HG02759 (cell line): ENCODE measurements around the gene CADPS2.
"Not testable (repeated sequence)": the region's sequence is repeated elsewhere in the genome, so short reads cannot be mapped to it uniquely, and the experiment has no call there.

Source experiments
- ATAC-seq: cut with Tn5 transposase; IDR thresholded peaks from one replicate; pipeline ENCODE4 v1.9.1; 2021; ENCODE audit warnings: mild to moderate bottlenecking, moderate library complexity; ENCODE audit not compliant: unreplicated experiment

The CADPS2 gene

GRCh38 chr7:122302761-122303530 lies 583.3 kb downstream of the CADPS2 start:
- no peak for ATAC-seq

DNA sequence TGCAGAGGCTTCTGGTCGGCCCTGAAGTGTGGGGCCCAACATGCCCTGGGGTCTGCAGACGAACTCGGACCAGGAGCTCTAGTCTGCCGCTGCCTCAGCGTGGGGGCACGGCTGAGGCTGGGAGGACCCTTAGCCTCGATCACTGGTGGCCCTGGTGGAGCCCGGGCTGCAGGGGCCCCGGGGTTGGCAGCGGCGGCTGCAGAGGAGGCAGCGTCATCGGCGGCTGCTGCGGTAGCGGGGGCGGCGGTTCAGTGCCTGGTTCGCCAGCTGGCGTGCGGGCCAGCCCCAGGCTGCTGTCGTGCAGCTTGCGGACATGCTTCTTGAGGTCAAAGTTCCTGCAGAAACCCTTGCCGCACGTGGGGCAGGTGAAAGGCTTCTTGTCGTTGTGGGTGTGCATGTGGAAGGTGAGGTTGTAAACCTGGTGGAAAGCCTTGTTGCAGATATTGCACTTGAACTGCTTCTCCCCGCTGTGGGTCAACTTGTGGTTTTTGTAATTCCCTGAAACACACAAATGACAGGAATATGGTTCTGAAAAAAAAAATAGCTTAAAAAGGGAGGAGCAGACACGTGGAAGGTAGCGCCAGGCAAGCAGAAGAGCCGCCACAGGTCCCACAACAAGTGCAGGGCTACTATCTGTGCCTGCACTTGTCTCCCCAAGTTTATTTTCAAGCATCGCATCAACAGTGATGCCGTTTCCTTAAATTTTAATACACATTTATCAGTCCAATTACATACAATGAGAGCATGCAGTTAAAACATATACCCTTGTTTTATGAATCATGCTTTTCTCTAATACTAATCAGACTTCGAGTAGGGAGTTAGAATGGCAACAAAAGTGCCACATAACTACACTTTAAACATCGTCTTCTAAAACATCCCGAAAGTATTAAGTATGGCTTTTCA lies 584.2 kb downstream of the CADPS2 start:
- peak; percentile 45 for ATAC-seq

- no peak for ATAC-seq
These were observed 585.1 kb downstream of the CADPS2 start for GRCh38 chr7:122300956-122301833.

DNA sequence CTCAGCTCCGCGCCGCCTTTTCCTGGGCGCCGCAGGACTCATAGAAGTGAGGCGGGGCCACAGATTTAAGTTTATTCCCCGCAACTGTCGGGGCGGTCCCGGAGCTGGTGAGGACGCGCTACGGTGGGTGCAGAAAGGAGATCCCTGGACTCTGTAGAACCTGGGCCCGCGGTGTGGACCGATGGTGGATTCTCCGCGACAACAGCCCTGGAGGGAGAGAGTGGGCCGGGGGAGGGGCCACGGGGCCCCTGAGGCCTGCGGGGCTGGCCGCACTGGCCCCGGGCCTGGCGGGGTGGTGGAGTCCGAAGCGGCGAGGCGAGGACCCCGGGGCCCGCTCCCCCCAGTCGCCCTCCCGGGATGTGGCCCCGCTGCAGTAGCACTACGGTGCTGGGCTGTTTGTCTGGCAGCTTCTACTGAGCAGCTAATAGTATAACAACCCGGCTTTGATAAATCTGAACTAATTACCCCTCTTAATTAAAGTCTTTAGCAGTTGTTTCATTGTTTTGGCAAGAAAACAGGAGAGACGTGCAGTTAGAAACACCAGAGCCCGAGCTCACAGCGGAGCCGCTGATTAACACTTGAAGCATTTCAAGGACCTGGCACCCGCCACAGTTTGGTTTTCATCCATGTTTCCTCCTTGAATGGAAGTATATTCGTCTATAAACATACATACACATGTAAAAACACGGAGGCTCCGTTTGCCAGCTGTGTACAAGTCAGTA lies 585.9 kb downstream of the CADPS2 start:
- ATAC-seq: no peak

- ATAC-seq: no peak
These were observed 586.5 kb downstream of the CADPS2 start for GRCh38 chr7:122299624-122300210.

DNA sequence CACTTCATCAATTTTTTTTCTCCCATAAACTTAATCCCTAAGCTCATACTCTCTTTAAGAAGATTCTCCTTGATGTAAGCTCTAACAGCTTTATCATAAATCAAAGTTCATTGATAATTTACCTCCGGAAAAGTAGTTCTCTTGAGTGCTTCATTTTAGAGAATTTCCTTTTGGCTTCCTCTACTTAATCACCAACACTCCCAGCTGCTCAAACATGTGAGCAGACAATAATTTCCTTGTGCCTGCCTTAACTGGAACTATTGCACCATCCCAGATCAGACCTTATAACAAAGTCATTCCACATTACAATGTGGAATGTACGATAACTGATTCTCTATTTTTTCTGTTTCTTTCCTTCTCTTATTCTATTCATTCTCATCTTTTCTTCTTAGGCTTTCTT lies 587.6 kb downstream of the CADPS2 start:
- no peak for ATAC-seq

- no peak for ATAC-seq
These were observed 588.1 kb downstream of the CADPS2 start for GRCh38 chr7:122298131-122298530.

DNA sequence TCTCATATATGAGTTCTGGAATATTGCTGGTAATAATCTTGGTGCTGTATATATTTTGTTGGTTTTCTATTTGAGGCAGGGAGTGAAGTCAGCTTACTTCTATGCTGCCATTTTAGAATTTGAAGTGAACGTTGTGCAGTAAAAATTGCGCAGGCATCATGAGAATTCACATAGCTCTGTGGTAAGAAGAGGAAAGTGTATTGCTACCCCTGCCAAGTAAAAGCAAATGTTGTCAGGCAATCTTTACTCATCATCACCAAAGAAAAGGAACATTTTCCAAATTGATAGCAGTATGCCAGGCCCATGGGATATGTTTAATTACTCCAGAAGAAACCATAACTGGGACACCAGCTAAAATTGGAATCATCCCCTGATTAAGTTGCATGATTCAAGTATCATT lies 595.1 kb downstream of the CADPS2 start:
- no peak for ATAC-seq

DNA sequence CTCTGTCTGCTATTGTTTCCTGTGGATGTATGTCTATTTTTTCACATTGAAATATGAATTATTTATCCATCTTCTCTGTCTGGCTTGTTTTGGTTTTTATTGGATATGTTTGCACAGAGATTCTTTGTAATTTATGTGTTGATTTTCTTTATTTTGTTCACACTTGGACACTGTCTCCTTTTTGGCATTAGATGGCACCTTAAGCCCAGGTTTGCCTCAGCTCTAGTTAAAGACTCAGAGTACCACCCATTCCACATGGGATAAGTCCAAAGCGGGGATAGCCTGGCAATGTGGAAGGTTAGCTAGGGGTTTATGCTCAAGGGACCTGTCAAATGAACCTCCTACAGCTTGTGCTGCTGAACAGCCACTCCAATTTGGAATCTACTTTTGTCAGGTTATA lies 595.8 kb downstream of the CADPS2 start:
- ATAC-seq: no peak

DNA sequence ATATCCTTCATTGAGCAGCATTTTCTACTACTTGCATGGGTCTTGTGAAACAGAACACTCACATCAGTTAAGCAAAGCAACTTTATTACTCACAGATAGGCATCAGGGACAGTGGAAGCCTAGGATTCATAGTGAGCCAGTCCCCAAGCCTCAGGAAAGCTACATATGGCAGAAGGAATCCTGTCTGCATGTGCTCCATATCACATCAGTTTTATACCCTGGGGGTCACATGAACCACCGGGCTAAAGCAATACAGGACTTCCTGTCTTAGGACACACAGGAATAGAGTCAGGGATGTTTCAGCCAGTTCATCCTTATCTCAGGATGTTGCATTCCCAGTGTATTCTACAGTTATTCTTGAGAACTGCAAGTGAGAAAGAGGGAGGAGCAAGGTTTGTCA lies 596.8 kb downstream of the CADPS2 start:
- ATAC-seq: no peak

GRCh38 chr7:122284608-122285007 lies 601.7 kb downstream of the CADPS2 start:
- ATAC-seq: not testable (repeated sequence)

- ATAC-seq: no peak
These were observed 613.1 kb downstream of the CADPS2 start for GRCh38 chr7:122273117-122273516.

- ATAC-seq: no peak
These were observed 617.0 kb downstream of the CADPS2 start for GRCh38 chr7:122269241-122269640.
